ENCODE results near the gene TBC1D2B. TPM values are rescaled to one million over a fixed set of nuclear protein-coding genes. Genes with fewer than 3 reads are reported as not detected.
A peak's percentile ranks its signal among the peaks of the same experiment; 100 is the strongest.

TBC1D2B gene
- total RNA-seq, 2 donors from 2014 or later, result 35.9 to 49.1 TPM

- Histone ChIP-seq H3K27ac (no peak overlapping the region), H3K9me3 (no peaks in the 10 kb centered on the region), H3K4me3 (no peak overlapping the region), H3K4me1 (peaks cover 9% of the 10 kb centered on the region), H3K27me3 (no peaks in the 10 kb centered on the region), H3K36me3 (peaks cover 6% of the 10 kb centered on the region), H3K9ac (ENCODE audit: low read depth in 2 of 2, low read length in 2 of 2) (no peak overlapping the region)
- TF ChIP-seq CTCF (IDR thresholded peaks at IDR 0.05), result no peak
- DNase-seq, result no peak
- intact Hi-C loops (cut with DNase I), result no loop called here
Measured at GRCh38 chr15:78007211-78007931, 70.1 kb downstream of the TBC1D2B start.

DNA sequence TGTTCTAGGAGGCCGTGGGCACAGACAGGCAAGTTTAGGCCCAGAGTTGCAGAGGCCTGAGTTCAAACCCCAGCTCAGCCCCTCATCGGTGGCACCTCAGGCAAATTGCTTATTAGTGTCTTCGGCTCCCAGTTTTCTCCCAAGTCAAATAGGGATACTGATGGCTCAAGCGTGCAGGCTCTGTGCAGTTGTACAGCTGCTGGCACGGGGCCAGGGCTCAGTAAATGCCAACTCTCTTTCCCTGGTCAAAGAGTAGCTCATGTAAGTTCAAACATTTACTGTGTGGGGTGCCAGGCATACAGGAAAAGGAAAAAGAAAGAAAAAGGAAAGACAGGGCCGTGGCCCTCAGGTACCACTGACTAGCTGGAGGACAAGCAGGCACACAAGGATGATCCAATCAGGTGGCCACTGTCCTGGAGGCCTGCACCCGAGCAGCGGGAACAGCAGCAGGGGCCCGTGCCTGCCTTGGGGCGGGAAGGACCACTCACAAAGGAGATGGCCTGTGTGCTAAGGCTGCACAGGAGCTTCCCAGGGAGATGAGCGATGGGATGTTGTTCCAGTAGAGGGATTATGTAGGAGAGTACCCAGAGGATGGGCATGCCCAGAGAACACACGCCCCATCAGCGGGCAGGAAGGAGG is 70.8 kb downstream of the TBC1D2B start:
- H3K9ac ChIP-seq (ENCODE audit: low read depth in 2 of 2, low read length in 2 of 2), result no peak overlapping the region
- intact Hi-C loops (cut with DNase I), result no loop called here

GRCh38 chr15:78004919-78005634 is 72.4 kb downstream of the TBC1D2B start:
- Histone ChIP-seq H3K36me3 (peaks cover 6% of the 10 kb centered on the region), H3K27me3 (no peaks in the 10 kb centered on the region), H3K27ac (no peak overlapping the region), H3K9ac (ENCODE audit: low read depth in 2 of 2, low read length in 2 of 2) (peak overlapping the region in 1 of 2 donors; percentile 3), H3K9me3 (no peaks in the 10 kb centered on the region), H3K4me1 (peaks cover 9% of the 10 kb centered on the region), H3K4me3 (no peak overlapping the region)
- no peak for TF ChIP-seq CTCF (IDR thresholded peaks at IDR 0.05)
- intact Hi-C loops (cut with DNase I), result no loop called here
- DNase-seq, result peak; percentile 52

More for the DNA sequence above, 70.8 kb downstream of the TBC1D2B start:
- peak; percentile 75 for DNase-seq
- Histone ChIP-seq H3K4me3 (no peak overlapping the region), H3K27me3 (no peaks in the 10 kb centered on the region), H3K4me1 (peaks cover 9% of the 10 kb centered on the region), H3K36me3 (peaks cover 6% of the 10 kb centered on the region), H3K27ac (no peak overlapping the region), H3K9me3 (no peaks in the 10 kb centered on the region)
- no peak for TF ChIP-seq CTCF (IDR thresholded peaks at IDR 0.05)

DNA sequence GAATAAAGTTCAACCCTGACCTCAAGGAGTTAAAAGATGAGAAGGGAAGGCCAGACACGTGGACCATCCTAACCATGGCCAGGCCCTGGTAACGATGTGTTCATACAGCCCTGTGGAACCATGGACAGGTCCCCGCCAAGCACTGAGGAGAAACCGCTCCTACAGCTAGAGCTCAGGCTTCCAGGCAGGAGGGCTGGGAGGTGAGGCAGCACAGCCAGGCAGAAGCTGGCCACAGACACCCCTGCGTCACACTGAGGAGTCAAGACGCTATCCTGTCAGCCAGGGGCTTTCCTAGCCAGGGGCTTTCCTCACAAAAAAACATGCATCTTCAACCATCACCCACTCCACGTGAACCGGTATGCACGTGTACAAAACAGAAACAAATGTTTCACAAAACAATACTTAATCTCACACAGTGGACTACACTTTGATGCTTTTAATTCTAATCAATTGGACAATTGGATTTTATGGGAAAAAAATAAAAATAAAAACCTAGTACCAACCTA is 73.2 kb downstream of the TBC1D2B start:
- Histone ChIP-seq H3K4me3 (no peak overlapping the region), H3K27me3 (no peaks in the 10 kb centered on the region), H3K9ac (ENCODE audit: low read depth in 2 of 2, low read length in 2 of 2) (no peak overlapping the region), H3K27ac (no peak overlapping the region), H3K4me1 (peaks cover 9% of the 10 kb centered on the region), H3K9me3 (no peaks in the 10 kb centered on the region), H3K36me3 (peaks cover 6% of the 10 kb centered on the region)
- no peak for TF ChIP-seq CTCF (IDR thresholded peaks at IDR 0.05)
- intact Hi-C loops (cut with DNase I), result no loop called here
- no peak for DNase-seq

DNA sequence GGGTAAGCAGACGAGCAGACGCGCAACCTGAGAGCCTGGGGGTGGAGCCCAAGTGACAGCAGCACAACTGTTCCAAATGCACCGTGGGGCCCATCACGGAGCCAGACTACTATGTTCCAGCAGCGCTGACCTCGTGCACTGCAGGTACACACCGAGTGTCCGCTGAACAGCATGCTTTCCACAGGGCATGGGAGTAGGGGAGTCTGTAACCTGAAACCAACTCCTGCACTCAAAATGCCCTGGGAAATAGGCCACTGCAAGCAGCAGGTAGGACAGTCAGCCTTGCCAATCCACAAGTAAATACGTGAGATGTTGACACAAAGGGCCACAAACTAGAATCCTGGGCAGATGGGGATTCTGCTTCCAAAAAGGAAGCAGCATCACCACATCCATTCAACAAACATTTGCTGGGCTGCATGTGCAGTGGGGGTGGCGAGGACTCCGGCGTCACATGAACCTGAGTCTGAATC is 73.9 kb downstream of the TBC1D2B start:
- Histone ChIP-seq H3K9ac (ENCODE audit: low read depth in 2 of 2, low read length in 2 of 2) (no peak overlapping the region), H3K9me3 (no peaks in the 10 kb centered on the region), H3K27me3 (no peaks in the 10 kb centered on the region), H3K4me1 (peaks cover 9% of the 10 kb centered on the region), H3K36me3 (peaks cover 2% of the 10 kb centered on the region), H3K4me3 (no peak overlapping the region), H3K27ac (no peak overlapping the region)
- no peak for DNase-seq
- intact Hi-C loops (cut with DNase I), result no loop called here
- no peak for TF ChIP-seq CTCF (IDR thresholded peaks at IDR 0.05)
